Ectodermal cell (in vitro differentiated cells): ENCODE measurements around the gene PALD1.

Experiments used
- H3K27ac ChIP-seq: 2 replicates; pipeline ENCODE4 v1.7.0; 2013; ENCODE audit warnings: mild to moderate bottlenecking, low read depth, low read length; ENCODE audit not compliant: insufficient read depth, poor library complexity, severe bottlenecking
- H3K27me3 ChIP-seq: 2 replicates; pipeline ENCODE4 v1.7.0; 2013; ENCODE audit warnings: mild to moderate bottlenecking, low read length; ENCODE audit not compliant: insufficient read depth, control insufficient read depth, poor library complexity, severe bottlenecking
- H3K36me3 ChIP-seq: one replicate; pipeline ENCODE4 v1.7.0; 2013; ENCODE audit warnings: low read length; ENCODE audit not compliant: control insufficient read depth, insufficient read depth
- H3K4me1 ChIP-seq: one replicate; pipeline ENCODE4 v1.7.0; 2013; ENCODE audit warnings: low read length; ENCODE audit not compliant: control insufficient read depth, insufficient read depth
- H3K4me3 ChIP-seq: 2 replicates; pipeline ENCODE4 v1.7.0; 2013; ENCODE audit warnings: low read depth, low read length, control low read depth; ENCODE audit not compliant: insufficient read depth
- H3K9me3 ChIP-seq: 2 replicates; pipeline ENCODE4 v1.7.0; 2013; ENCODE audit warnings: mild to moderate bottlenecking, low read length, moderate library complexity; ENCODE audit not compliant: control insufficient read depth
- WGBS, 2 experiments: methylation state at CpG; one replicate each; pipeline ENCODE4 v1.1.7; 2013; ENCODE audit warnings: missing lambda C conversion rate in 2 of 2; 5-methylcytosine and 5-hydroxymethylcytosine counted together

The PALD1 gene

GRCh38 chr10:70535001-70535400, 56.4 kb downstream of the PALD1 start:
- H3K27ac ChIP-seq = no peak overlapping the region

GRCh38 chr10:70535451-70535850, 56.9 kb downstream of the PALD1 start:
- Histone ChIP-seq H3K36me3 (no peaks in the 10 kb centered on the region), H3K4me1 (peaks cover 14% of the 10 kb centered on the region), H3K9me3 (no peaks in the 10 kb centered on the region), H3K27ac (no peak overlapping the region), H3K27me3 (no peaks in the 10 kb centered on the region), H3K4me3 (no peak overlapping the region)
- WGBS, 2 experiments = 93 to 94% methylated on average over 5 of the region's 5 CpGs

More at GRCh38 chr10:70535001-70535400, 56.4 kb downstream of the PALD1 start:
- Histone ChIP-seq H3K4me3 (no peak overlapping the region), H3K4me1 (peaks cover 14% of the 10 kb centered on the region), H3K36me3 (no peaks in the 10 kb centered on the region), H3K27me3 (no peaks in the 10 kb centered on the region), H3K9me3 (no peaks in the 10 kb centered on the region)
- WGBS, 2 experiments = 95 to 98% methylated on average over 2 of the region's 2 CpGs

DNA sequence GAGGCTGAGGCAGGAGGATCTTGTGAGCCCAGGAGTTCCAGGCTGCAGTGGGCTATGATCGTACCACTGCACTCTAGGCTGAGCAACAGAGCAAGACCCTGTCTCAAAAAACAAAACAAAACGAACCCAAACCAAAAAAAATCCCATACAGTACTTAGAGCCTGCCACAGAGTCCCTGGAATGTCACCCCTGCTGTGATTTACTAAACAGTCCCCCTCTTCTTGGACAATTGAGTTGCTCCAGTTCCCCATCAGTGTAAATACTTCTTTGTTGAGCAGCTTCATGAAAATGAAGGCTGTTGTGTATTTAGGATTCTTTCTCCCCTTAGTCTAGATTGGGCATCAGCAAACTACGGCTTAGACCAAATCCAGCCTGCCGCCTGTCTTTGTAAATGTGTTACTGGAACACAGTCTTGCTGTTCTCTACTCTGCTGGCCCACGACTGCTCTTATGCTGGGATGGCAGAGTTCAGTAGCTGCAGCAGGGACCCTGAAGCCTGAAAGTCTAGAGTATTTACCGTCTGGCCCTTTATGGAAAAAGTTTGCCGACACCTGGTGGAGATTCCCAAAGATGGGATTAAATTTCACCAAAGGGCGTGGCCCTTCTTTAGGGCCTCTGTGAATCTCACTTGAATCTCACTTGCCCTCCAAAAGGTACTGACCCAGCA, 57.8 kb downstream of the PALD1 start:
- Histone ChIP-seq H3K36me3 (no peaks in the 10 kb centered on the region), H3K27ac (peak overlapping the region; percentile 11), H3K27me3 (no peaks in the 10 kb centered on the region), H3K4me1 (peaks cover 14% of the 10 kb centered on the region), H3K9me3 (no peaks in the 10 kb centered on the region), H3K4me3 (no peak overlapping the region)
- WGBS, 2 experiments = 46 to 50% methylated on average over 8 of the region's 8 CpGs

GRCh38 chr10:70537398-70538194, 59.0 kb downstream of the PALD1 start:
- no peaks in the 10 kb centered on the region for H3K36me3 ChIP-seq
- 59 to 60% methylated on average over 15 of the region's 15 CpGs for WGBS, 2 experiments
- H3K27ac ChIP-seq = no peak overlapping the region
- H3K27me3 ChIP-seq = no peaks in the 10 kb centered on the region
- H3K9me3 ChIP-seq = no peaks in the 10 kb centered on the region
- H3K4me1 ChIP-seq = peaks cover 14% of the 10 kb centered on the region
- no peak overlapping the region for H3K4me3 ChIP-seq

GRCh38 chr10:70538195-70538520, 59.6 kb downstream of the PALD1 start:
- WGBS, 2 experiments = 95% methylated on average over 10 of the region's 10 CpGs
- Histone ChIP-seq H3K4me1 (peaks cover 14% of the 10 kb centered on the region), H3K27ac (no peak overlapping the region), H3K9me3 (no peaks in the 10 kb centered on the region), H3K36me3 (no peaks in the 10 kb centered on the region), H3K27me3 (no peaks in the 10 kb centered on the region), H3K4me3 (no peak overlapping the region)

GRCh38 chr10:70538731-70539338, 60.3 kb downstream of the PALD1 start:
- no peak overlapping the region for H3K27ac ChIP-seq
- H3K27me3 ChIP-seq = no peaks in the 10 kb centered on the region
- WGBS, 2 experiments = 91 to 95% methylated on average over 27 of the region's 27 CpGs
- H3K4me1 ChIP-seq = peaks cover 14% of the 10 kb centered on the region
- H3K9me3 ChIP-seq = no peaks in the 10 kb centered on the region
- no peaks in the 10 kb centered on the region for H3K36me3 ChIP-seq
- H3K4me3 ChIP-seq = no peak overlapping the region

- no peak overlapping the region for H3K4me3 ChIP-seq
- no peaks in the 10 kb centered on the region for H3K9me3 ChIP-seq
- 91 to 94% methylated on average over 7 of the region's 7 CpGs for WGBS, 2 experiments
- no peaks in the 10 kb centered on the region for H3K27me3 ChIP-seq
- no peaks in the 10 kb centered on the region for H3K36me3 ChIP-seq
- peaks cover 14% of the 10 kb centered on the region for H3K4me1 ChIP-seq
- no peak overlapping the region for H3K27ac ChIP-seq
Observed at GRCh38 chr10:70539471-70539870, 60.9 kb downstream of the PALD1 start.

DNA sequence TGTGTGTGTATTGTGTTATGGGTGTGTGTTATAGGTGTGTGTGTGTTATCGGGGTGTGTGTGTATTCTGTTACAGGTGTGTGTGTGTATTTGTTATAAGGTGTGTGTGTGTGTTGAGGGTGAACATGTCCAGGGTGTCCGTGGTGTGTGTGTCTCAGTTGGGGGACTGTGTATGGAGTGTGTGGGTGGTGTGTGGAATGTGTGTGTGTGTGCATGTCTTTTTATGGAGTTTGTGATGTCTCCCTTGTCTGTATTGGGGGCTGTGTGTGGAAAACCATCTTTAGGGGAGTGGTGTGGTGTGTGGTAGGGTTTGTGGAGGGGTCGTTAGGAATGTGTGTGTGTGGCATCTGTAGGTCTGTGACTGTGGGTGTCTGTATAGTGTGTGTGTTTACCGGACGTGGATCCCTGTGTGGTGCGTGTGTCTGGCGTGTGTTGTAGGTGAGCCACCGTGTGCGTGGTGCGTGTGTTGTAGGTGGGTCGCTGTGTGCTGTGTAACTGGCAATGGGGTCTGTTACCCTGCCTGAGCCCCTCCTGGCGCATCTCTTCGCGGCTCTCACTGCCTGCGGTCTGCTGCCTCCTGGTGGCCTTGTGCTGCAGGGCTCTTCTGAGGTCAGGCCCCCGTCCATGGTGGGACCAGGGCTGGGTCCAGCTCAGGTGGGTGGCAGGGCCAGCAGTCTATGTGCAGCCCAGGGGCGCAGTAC, 61.7 kb downstream of the PALD1 start:
- Histone ChIP-seq H3K36me3 (no peaks in the 10 kb centered on the region), H3K9me3 (no peaks in the 10 kb centered on the region), H3K27me3 (no peaks in the 10 kb centered on the region), H3K4me3 (no peak overlapping the region), H3K4me1 (peaks cover 14% of the 10 kb centered on the region), H3K27ac (no peak overlapping the region)
- WGBS, 2 experiments = 79 to 81% methylated on average over 17 of the region's 17 CpGs

DNA sequence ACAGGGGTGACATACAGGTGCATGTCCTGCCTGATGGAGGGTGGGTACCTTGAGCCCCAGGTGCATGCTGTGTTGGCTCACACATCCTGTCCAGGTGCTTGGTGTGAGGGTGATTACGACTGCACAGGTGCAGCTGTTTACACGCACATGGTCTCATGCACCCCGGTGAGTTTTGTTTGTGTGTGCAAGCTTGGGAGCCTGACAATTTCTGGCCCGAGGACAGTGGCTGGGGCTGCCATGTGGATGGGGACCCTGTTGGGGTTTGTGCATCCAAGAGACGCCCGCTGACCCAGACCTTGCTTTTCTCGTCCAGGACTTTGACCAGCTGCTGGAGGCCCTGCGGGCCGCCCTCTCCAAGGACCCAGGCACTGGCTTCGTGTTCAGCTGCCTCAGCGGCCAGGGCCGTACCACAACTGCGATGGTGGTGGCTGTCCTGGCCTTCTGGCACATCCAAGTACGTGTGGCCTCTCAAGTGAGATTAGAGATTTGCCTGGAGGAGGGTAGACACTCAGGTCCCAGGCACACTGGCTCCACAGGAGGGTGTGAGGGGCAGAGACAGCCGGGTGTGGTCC, 62.3 kb downstream of the PALD1 start:
- no peaks in the 10 kb centered on the region for H3K27me3 ChIP-seq
- H3K27ac ChIP-seq = no peak overlapping the region
- WGBS, 2 experiments = 95% methylated on average over 15 of the region's 15 CpGs
- H3K36me3 ChIP-seq = no peaks in the 10 kb centered on the region
- H3K9me3 ChIP-seq = no peaks in the 10 kb centered on the region
- no peak overlapping the region for H3K4me3 ChIP-seq
- peaks cover 14% of the 10 kb centered on the region for H3K4me1 ChIP-seq
